Stimulated activated CD4-positive, alpha-beta T cell treated with anti-CD3 and anti-CD28 coated beads, Interleukin-4, amount 100 ng/mL, for 24 hours (primary cell): ENCODE measurements around the gene RUVBL1.

Experiments used
- DNase-seq: peaks from one replicate; pipeline ENCODE4 v3.0.0-alpha.2; 2020

RUVBL1 gene

DNA sequence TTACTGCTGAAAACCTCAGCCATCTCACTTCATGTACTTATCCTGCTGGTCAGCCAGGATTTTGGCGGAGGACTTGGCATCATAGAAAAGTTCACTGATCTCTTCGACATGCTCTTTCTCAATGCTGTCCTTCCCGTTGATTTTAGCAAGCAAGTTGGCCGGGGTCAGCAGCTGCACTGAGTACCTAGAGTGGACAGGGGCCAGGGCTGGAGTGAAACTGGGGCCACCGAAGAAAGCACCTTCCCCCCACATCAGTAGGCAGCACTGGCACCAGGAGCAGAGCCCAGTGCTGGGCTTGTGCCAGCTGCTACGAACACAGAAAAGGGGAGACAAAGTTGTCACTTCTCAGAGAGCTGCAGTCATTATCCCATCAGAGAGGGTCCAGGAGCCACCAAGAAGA, 42.4 kb downstream of the RUVBL1 start:
- no peak for DNase-seq

- no peak for DNase-seq
Observed at GRCh38 chr3:128080323-128081080, 43.1 kb downstream of the RUVBL1 start.

DNA sequence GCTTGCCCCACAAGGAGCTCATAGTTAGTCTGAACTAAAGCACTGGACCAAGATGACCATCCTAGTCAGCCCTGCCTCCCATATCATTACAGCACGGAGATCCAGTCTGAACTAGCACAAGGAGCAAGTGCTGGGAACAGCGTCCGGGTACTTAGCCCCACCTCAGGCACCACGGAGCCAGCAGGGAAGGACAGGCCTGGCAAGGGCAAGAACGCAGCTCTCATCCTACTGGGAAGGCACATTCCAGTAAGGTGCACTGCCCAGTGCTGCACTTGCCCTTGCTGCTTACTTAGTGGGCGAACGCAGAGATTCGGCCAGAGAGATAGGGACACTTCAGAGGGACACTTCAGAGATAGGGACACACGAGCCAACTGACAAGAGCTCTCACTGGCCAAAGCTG, 43.8 kb downstream of the RUVBL1 start:
- no peak for DNase-seq

- DNase-seq: no peak
Observed at GRCh38 chr3:128078875-128079274, 44.7 kb downstream of the RUVBL1 start.

DNA sequence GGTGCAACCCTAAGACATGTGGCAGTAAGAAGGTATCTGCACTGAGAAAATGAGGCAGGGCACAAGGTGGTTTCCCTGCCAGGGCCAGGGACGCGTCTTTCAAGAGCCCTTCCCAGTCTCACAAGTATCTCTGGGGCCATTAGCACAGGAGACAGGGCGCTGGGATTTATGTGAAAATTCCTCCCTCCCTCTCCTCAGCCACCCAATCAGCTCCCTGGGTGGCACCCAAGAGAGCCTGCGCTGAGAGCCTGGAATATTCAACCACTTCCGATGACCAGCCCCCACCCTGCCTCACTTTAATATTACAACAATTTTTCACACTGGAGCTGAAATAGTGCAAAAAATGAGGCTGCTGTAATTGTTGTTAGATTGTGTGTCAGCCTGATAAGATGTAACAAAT, 45.3 kb downstream of the RUVBL1 start:
- DNase-seq: no peak

DNA sequence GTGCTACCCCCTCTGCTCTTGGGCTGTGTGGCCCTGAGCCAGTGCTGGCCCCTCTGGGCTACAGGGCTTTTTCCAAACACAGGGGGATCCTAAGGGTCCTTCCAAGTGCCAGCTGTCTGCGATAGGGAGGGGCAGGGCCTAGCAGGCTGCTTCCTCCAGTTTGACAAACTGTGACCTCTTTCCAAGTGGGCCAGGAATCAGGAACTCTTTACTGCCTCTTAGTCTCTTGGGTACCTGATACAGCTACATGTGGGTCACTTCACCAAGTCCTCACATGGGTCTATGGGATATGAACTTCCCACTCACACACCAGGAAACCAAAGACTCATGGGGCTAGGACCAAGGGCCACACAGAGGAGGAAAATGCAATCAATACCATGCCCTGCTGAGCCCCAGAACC, 45.9 kb downstream of the RUVBL1 start:
- DNase-seq: no peak

DNA sequence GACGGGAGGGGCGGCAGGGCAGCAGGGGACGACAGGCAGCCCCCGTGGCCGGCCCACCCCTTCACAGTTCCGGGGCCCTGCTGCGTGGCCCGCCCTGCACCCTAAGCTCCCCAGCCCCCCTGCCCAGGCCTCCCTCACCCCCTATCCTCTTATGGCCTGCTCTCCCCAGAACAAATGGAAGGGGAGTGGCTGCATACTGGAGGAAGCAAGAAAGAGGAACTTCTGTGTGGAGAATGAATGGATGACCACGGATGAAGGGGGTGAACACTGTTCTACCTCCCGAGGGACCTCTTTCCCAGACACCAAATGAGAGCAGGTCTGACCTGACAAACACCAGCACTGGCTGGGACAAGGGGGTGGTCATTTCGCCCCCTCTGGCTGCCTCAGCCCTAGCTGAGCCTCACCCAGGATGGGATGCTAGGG, 46.4 kb downstream of the RUVBL1 start:
- no peak for DNase-seq

GRCh38 chr3:128076483-128077201, 47.0 kb downstream of the RUVBL1 start:
- peak; percentile 33 for DNase-seq

DNA sequence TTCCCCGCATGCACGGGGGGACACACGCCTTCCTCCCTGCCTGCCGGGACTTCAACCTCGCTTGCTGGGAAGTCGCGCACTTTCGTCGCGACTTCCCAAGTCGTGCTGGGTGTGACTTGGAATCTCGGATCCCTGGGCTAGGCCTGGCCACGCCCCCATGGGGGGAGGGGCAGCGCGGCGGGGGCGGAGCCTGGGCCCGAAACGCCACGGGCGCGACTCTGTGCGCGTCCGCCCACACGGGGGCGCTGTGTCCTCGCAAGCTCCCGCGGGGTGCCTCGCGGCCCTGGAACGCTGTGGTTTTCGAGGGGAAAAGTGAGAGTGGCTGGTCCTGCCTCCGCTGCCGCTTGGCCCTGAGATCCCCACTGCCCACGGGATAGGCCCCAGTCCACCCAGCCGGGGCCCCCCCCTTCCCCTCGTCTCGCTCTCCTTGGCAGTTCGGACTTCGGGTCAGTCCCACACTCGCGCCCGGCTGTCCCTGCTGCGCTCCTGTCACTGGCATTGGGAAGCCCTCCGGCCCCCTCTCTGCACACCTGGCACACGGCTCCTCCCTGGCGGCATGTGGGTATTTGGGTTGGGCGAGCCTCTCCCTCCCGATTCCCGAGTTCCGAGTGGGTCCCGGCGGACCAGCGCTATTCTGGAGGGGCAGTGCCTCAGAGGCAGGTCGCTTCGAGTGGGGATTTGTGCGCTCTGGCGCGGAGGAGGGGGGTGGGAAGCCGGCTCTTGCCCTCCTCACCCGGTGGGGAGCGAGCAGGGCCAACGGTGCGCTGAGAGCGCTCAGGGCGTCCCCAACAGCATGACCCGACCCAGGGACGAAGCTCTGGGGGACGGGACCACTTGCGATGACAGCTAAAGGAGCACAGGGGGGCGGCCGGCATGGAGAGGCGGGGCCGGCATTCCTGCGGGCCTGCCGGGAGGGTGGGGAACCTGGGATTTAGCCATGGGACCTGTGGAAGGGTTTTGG, 47.8 kb downstream of the RUVBL1 start:
- DNase-seq: peak; percentile 83

GRCh38 chr3:128074851-128075521, 48.6 kb downstream of the RUVBL1 start:
- DNase-seq: no peak

DNA sequence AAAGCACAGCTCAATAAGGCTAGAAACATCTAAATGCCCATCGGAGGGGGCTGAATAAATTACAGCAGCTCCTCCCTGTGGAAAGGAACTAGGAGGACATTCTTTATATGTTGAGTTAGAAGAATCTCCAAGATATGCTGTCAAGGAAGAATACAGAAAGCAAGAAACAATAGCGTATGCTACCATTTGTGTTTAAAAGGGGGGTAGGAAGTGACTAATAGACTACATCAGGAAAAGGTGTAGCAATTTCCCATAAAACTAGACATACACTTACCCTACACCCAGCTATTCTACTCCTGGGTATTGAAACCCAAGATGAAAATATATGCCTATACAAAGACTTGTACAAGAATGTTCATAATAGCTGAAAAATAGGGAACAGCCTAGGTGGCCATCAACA, 49.8 kb downstream of the RUVBL1 start:
- no peak for DNase-seq

GRCh38 chr3:128073185-128073725, 50.4 kb downstream of the RUVBL1 start:
- no peak for DNase-seq

DNA sequence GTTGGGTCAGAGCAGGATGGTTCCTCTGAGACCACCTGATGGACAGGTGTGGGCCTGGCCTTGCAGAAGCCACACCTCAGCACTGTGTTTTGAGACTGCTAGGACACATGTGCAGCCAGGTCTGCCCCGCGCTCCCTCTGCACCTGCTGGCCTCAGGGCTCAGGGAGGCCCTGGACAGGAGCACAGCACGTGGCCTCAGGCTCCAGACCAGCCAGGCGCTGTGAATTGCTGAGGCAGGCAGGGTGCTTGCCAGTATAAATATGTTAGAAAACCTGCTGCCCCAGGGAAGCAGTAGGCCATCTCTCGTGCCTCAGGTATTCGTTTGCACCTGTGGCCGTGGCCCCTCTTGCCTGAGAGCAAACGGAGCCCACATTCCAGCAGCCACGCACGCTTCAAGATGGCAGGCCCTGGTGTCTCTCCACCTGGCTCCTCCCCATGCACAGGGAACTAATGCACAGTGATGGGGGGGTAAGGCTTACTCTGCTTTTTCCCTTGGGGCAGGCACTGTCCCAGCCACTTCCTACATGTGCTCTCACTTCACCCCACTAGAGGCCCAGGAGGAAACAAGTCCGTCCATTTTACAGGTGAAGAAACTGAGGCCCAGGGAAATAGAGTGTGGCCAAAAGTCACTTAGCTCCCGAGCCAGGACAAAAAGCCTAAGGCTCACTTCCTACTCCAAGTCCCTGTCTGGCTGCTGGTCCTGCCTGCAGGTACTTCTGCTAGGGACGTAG, 51.0 kb downstream of the RUVBL1 start:
- no peak for DNase-seq

GRCh38 chr3:128071771-128072453, 51.7 kb downstream of the RUVBL1 start:
- no peak for DNase-seq

- no peak for DNase-seq
Observed at GRCh38 chr3:128070898-128071591, 52.6 kb downstream of the RUVBL1 start.

DNA sequence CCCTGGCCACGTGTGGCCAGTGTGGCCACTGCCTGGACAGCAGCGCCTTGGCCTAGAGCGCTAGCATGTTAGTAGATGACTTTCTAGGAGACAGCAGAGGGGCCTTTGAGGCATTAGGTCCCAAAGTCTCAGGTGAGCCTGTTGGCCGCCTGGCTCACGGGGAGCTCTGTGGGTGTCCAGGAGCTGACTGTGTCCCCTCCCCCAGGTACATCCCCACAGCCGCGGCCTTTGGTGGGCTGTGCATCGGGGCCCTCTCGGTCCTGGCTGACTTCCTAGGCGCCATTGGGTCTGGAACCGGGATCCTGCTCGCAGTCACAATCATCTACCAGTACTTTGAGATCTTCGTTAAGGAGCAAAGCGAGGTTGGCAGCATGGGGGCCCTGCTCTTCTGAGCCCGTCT, 54.3 kb downstream of the RUVBL1 start:
- no peak for DNase-seq

DNA sequence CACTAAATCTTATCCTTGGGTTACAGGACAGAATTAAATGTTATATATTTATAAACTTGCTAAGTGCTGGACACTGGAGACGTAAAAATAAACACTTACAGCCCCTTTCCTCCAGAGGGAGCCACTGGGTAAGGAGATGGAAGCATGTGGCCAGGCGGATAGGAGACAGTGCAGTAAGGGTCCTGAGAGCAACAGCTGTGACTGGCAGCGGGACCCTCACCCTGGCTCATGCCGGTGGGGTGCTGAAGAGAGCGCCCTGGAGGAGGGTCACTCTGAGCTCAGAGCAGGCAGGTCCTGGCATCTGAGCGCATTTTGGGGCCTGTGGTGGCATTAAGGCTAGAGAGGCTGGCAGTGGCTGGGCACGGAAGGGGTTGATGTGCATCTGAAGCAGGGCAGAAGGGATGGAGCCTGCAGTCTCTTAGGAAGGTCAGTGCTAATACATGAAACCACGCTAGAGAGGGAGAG, 55.4 kb downstream of the RUVBL1 start:
- peak; percentile 35 for DNase-seq

DNA sequence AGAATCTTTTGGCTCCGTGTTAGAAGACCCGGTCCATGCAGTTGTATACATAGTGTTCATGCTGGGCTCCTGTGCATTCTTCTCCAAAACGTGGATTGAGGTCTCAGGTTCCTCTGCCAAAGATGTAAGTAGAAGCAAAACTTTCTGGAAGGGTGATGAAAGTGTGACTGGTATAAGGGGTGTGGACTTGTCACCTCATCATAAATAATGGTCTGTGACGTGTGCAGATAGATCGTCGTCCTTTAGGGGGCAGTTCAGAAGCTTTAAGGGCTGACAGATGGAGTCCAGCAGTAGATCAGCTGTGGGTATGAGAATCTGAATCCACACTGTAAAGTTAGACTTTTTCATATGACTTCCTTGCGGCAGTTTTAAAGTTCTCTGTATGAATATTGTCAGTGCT, 56.1 kb downstream of the RUVBL1 start:
- DNase-seq: no peak

DNA sequence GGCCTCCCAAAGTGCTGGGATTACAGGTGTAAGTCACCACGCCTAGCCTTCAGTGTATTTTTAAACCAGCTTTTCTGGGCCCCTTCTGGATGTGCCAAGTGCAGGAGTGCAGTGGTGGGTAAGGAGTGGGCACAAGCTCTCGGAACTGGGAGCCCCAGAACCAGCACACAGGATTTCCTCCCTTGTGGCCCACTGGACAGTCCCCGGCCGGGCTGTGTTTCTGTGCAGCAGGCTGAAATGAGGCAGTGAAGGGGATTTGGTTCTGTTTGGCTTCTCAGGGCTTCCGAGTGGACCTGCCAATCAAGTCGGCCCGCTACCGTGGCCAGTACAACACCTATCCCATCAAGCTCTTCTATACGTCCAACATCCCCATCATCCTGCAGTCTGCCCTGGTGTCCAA, 56.9 kb downstream of the RUVBL1 start:
- no peak for DNase-seq

DNA sequence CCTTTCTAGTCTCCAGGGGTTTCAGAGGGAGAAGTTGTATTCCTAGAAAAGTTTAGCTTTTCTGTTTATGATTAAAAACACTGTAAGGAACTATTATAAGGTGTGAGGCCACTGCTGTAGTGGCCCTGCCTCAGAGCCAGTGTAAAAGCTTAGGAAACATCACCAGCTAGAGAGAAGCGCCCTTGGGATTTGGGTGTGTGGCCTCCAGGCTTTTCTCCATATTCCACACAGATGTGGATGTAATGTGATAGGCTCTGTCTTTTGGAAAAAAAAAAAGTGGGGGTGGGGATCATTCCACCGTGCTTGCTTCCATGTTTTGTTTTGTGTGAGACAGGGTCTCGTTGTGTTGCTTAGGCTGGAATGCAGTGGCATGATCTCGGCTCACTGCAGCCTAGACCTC, 57.5 kb downstream of the RUVBL1 start:
- no peak for DNase-seq
